Parathyroid adenoma (tissue), 2 donors: ENCODE data around the gene CDH13.
A peak's percentile ranks its signal among the peaks of the same experiment; 100 is the strongest.

Experiments used
- H2AFZ ChIP-seq: fragments of 300-600 bp; sonication (generic); one replicate; pipeline ENCODE4 v1.7.0; 2017; ENCODE audit warnings: antibody characterized with exemption, mild to moderate bottlenecking
- H3K27ac ChIP-seq: fragments of 300-600 bp; sonication (generic); one replicate; pipeline ENCODE4 v1.7.0; 2017
- H3K27me3 ChIP-seq: fragments of 300-600 bp; sonication (generic); one replicate; pipeline ENCODE4 v1.7.0; 2017; ENCODE audit warnings: low read length; ENCODE audit not compliant: control insufficient read depth, insufficient read depth
- H3K36me3 ChIP-seq: fragments of 300-600 bp; sonication (generic); one replicate; pipeline ENCODE4 v1.7.0; 2017; ENCODE audit warnings: low read length; ENCODE audit not compliant: control insufficient read depth, insufficient read depth
- H3K4me1 ChIP-seq: fragments of 300-600 bp; sonication (generic); one replicate; pipeline ENCODE4 v1.7.0; 2017; ENCODE audit warnings: control low read depth
- H3K4me2 ChIP-seq: fragments of 300-600 bp; sonication (generic); one replicate; pipeline ENCODE4 v1.7.0; 2017; ENCODE audit warnings: low read length
- H3K4me3 ChIP-seq: fragments of 300-600 bp; sonication (generic); one replicate; pipeline ENCODE4 v1.7.0; 2017; ENCODE audit warnings: low read depth, low read length
- H3K79me2 ChIP-seq: fragments of 300-600 bp; sonication (generic); one replicate; pipeline ENCODE4 v1.7.0; 2017; ENCODE audit warnings: control low read depth
- H3K9ac ChIP-seq: fragments of 300-600 bp; sonication (generic); one replicate; pipeline ENCODE4 v1.7.0; 2017; ENCODE audit warnings: mild to moderate bottlenecking
- H3K9me3 ChIP-seq: fragments of 300-600 bp; sonication (generic); one replicate; pipeline ENCODE4 v1.7.0; 2017; ENCODE audit warnings: low read length; ENCODE audit not compliant: control insufficient read depth
- CTCF ChIP-seq: fragments of 300-600 bp; sonication (generic); IDR thresholded peaks from one replicate; pipeline ENCODE4 v1.7.0; 2017; ENCODE audit warnings: antibody characterized with exemption, mild to moderate bottlenecking
- donor health status: primary hyperparathyroidism.

The CDH13 gene

GRCh38 chr16:83806731-83807130 lies 1180.0 kb downstream of the CDH13 start:
- peaks cover 4% of the 10 kb centered on the region for H3K4me1 ChIP-seq
- no peak overlapping the region for H3K27ac ChIP-seq
- H3K27me3 ChIP-seq: no peaks in the 10 kb centered on the region
- no peak overlapping the region for H3K9ac ChIP-seq
- peaks cover 15% of the 10 kb centered on the region for H3K79me2 ChIP-seq
- no peak for TF ChIP-seq CTCF
- no peaks in the 10 kb centered on the region for H3K9me3 ChIP-seq
- H3K4me2 ChIP-seq: no peak overlapping the region
- no peak overlapping the region for H2AFZ ChIP-seq
- no peaks in the 10 kb centered on the region for H3K36me3 ChIP-seq
- H3K4me3 ChIP-seq: no peak overlapping the region

GRCh38 chr16:83807327-83807709 lies 1180.5 kb downstream of the CDH13 start:
- Histone ChIP-seq H3K79me2 (peaks cover 15% of the 10 kb centered on the region), H3K9ac (no peak overlapping the region), H3K27me3 (no peaks in the 10 kb centered on the region), H3K27ac (peak overlapping the region; percentile 45), H3K9me3 (no peaks in the 10 kb centered on the region), H2AFZ (peak overlapping the region; percentile 96), H3K4me2 (peak overlapping the region; percentile 98), H3K36me3 (no peaks in the 10 kb centered on the region), H3K4me1 (peaks cover 4% of the 10 kb centered on the region), H3K4me3 (peak overlapping the region; percentile 89)
- no peak for TF ChIP-seq CTCF

- peak within 1 kb of the TSS; percentile 96 for H2AFZ ChIP-seq
- peak within 1 kb of the TSS; percentile 98 for H3K4me2 ChIP-seq
- no peaks in the 10 kb centered on the region for H3K9me3 ChIP-seq
- H3K4me3 ChIP-seq: peak within 1 kb of the TSS; percentile 89
- peak within 1 kb of the TSS; percentile 45 for H3K27ac ChIP-seq
- TF ChIP-seq CTCF: no peak
- peaks cover 4% of the 10 kb centered on the region for H3K4me1 ChIP-seq
- H3K9ac ChIP-seq: peak within 1 kb of the TSS; percentile 71
- H3K79me2 ChIP-seq: peaks cover 15% of the 10 kb centered on the region
- no peaks in the 10 kb centered on the region for H3K27me3 ChIP-seq
- H3K36me3 ChIP-seq: no peaks in the 10 kb centered on the region
Measured at GRCh38 chr16:83807710-83808572, 1181.2 kb downstream of the CDH13 start, which contains the start of gene HSBP1. TSS of gene HSBP1 (plus strand) at chr16:83807978. CDS start at chr16:83808077, 99 bp downstream.

- Histone ChIP-seq H3K9ac (peak overlapping the region; percentile 71), H3K27ac (peak overlapping the region; percentile 45), H3K27me3 (no peaks in the 10 kb centered on the region), H3K36me3 (no peaks in the 10 kb centered on the region), H2AFZ (peak overlapping the region; percentile 96), H3K4me3 (peak overlapping the region; percentile 89), H3K4me1 (peaks cover 4% of the 10 kb centered on the region), H3K4me2 (peak overlapping the region; percentile 98), H3K9me3 (no peaks in the 10 kb centered on the region), H3K79me2 (peaks cover 15% of the 10 kb centered on the region)
- TF ChIP-seq CTCF: no peak
Measured at GRCh38 chr16:83808573-83809014, 1181.8 kb downstream of the CDH13 start.
